Measurements from ENCODE around the gene LSR.
"Not testable (repeated sequence)": the region's sequence is repeated elsewhere in the genome, so short reads cannot be mapped to it uniquely, and the experiment has no call there.

LSR gene

DNA sequence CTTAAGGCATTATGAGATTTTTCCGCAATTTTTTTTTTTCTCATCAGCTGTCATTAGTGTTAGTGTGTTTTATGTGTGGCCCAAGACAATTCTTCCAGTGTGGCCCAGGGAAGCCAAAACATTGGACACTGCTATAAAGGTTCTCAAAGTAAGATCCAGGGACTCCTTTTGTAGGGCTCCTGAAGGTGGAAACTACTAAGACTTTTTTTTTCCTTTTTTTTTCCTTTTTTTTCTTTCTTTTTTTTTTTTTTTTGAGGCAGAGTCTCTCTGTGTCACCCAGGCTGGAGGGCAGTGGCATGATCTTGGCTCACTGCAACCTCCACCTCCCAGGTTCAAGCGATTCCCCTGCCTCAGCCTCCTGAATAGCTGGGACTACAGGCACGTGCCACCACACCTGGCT is 36.7 kb downstream of the LSR start:
- H3K9me3 ChIP-seq (ENCODE audit: control insufficient read depth in 5 of 5, low read length in 5 of 5); H3K4me3 ChIP-seq (ENCODE audit: low read depth in 1 of 5, low read length in 5 of 5); H3K36me3 ChIP-seq (ENCODE audit: control insufficient read depth in 5 of 5, insufficient read depth in 5 of 5, low read length in 5 of 5); H3K27ac ChIP-seq (ENCODE audit: low read depth, low read length); H3K9ac ChIP-seq (ENCODE audit: low read length in 5 of 5): not testable (repeated sequence)
- peaks cover 0 to 16% (median 4%) of the 10 kb centered on the region in 5 donors for H3K4me1 ChIP-seq (ENCODE audit: control insufficient read depth in 5 of 5, insufficient read depth in 5 of 5, low read length in 5 of 5)
- peaks cover 6 to 16% (median 7%) of the 10 kb centered on the region in 5 donors for H3K27me3 ChIP-seq (ENCODE audit: control insufficient read depth in 5 of 5, insufficient read depth in 4 of 5, low read length in 5 of 5)

DNA sequence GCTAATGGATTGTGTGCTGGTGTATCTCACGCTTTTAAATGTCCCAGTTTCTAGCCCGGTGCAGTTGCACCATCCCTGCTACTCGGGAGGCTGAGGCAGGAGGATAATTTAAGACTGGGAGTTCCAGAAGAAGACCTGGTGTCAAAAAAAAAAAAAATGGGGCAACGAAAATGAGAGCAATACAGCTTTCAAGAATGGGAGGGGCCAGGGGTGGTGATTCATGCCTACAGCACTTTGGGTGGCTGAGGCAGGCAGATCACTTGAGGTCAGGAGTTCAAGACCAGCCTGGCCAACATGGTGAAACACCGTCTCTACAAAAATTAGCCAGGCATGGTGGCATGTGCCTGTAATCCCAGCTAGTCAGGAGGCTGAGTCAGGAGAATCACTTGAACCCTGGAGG is 37.3 kb downstream of the LSR start:
- Histone ChIP-seq H3K4me1 (ENCODE audit: control insufficient read depth in 5 of 5, insufficient read depth in 5 of 5, low read length in 5 of 5) (peaks cover 0 to 16% (median 4%) of the 10 kb centered on the region in 5 donors), H3K27me3 (ENCODE audit: control insufficient read depth in 5 of 5, insufficient read depth in 4 of 5, low read length in 5 of 5) (peaks cover 4 to 17% (median 9%) of the 10 kb centered on the region in 5 donors)
- not testable (repeated sequence) for H3K9me3 ChIP-seq (ENCODE audit: control insufficient read depth in 5 of 5, low read length in 5 of 5); H3K4me3 ChIP-seq (ENCODE audit: low read depth in 1 of 5, low read length in 5 of 5); H3K27ac ChIP-seq (ENCODE audit: low read depth, low read length); H3K9ac ChIP-seq (ENCODE audit: low read length in 5 of 5); H3K36me3 ChIP-seq (ENCODE audit: control insufficient read depth in 5 of 5, insufficient read depth in 5 of 5, low read length in 5 of 5)

DNA sequence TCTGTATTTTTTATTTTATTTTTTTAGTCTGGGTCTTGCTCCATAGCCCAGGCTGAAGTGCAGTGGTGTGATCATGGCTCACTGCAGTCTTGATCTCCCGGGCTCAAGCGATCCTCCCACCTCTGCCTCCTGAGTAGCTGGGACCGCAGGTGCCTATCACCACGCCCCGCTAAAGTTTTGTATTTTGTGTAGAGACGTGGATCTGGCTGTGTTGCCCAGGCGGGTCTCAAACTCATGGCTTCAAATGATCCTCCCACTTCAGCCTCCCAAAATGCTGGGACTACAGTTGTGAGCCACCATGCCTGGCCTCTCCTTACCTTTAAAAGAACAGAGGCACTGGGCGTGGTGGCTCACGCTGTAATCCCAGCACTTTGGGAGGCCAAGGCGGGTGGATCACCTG is 38.9 kb downstream of the LSR start:
- Histone ChIP-seq H3K27me3 (ENCODE audit: control insufficient read depth in 5 of 5, insufficient read depth in 4 of 5, low read length in 5 of 5) (peaks cover 3 to 20% (median 17%) of the 10 kb centered on the region in 5 donors), H3K9me3 (ENCODE audit: control insufficient read depth in 5 of 5, low read length in 5 of 5) (no peaks in the 10 kb centered on the region)

DNA sequence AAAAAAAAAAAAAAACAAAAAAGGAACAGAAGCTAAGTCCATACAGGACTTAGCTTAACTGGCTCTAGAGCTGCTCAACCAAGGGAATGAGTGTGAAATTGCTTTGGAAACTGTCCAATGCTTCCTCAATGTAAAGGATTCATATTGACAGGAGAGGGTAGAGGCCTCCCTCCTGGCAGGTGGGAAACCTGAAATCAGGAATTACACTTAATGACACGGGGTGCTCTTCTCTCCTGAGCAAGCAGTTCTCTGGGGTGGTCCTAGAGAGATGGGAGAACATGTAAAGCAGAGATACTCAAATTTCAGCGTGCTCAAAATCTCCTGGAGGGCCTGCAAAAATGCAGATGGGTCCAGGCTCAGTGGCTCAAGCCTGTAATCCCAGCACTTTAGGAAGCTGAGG is 39.5 kb downstream of the LSR start:
- H3K27ac ChIP-seq (ENCODE audit: low read depth, low read length): no peak overlapping the region
- H3K4me1 ChIP-seq (ENCODE audit: control insufficient read depth in 5 of 5, insufficient read depth in 5 of 5, low read length in 5 of 5): peaks cover 0 to 5% (median 0%) of the 10 kb centered on the region in 5 donors

More for the DNA sequence above, 38.9 kb downstream of the LSR start:
- peaks cover 0 to 6% (median 0%) of the 10 kb centered on the region in 5 donors for H3K4me1 ChIP-seq (ENCODE audit: control insufficient read depth in 5 of 5, insufficient read depth in 5 of 5, low read length in 5 of 5)
- no peak overlapping the region for H3K27ac ChIP-seq (ENCODE audit: low read depth, low read length)
- H3K4me3 ChIP-seq (ENCODE audit: low read depth in 1 of 5, low read length in 5 of 5): no peak overlapping the region
- H3K36me3 ChIP-seq (ENCODE audit: control insufficient read depth in 5 of 5, insufficient read depth in 5 of 5, low read length in 5 of 5): no peaks in the 10 kb centered on the region
- no peak overlapping the region for H3K9ac ChIP-seq (ENCODE audit: low read length in 5 of 5)

DNA sequence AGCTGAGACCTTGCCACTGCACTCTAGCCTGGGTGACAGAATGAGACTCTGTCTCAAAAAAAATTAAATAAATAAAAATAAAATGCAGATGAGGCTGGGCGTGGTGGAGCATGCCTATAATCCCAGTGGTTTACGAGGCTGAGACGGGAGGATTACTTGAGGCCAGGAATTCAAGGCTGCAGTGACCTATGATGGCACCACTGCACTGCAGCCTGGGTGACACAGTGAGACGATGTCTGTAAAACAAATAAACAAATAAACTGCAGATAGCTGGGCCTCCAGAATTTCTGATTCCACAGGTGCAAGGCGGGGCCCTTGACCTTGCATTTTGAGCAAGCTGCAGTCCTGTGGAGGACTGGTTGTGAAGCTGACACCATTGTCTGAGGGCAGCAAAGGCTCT is 40.1 kb downstream of the LSR start:
- Histone ChIP-seq H3K36me3 (ENCODE audit: control insufficient read depth in 5 of 5, insufficient read depth in 5 of 5, low read length in 5 of 5) (no peaks in the 10 kb centered on the region), H3K27ac (ENCODE audit: low read depth, low read length) (no peak overlapping the region), H3K27me3 (ENCODE audit: control insufficient read depth in 5 of 5, insufficient read depth in 4 of 5, low read length in 5 of 5) (peaks cover 10 to 27% (median 23%) of the 10 kb centered on the region in 5 donors), H3K9me3 (ENCODE audit: control insufficient read depth in 5 of 5, low read length in 5 of 5) (no peaks in the 10 kb centered on the region), H3K4me1 (ENCODE audit: control insufficient read depth in 5 of 5, insufficient read depth in 5 of 5, low read length in 5 of 5) (peaks cover 0 to 5% (median 0%) of the 10 kb centered on the region in 5 donors), H3K9ac (ENCODE audit: low read length in 5 of 5) (no peak overlapping the region), H3K4me3 (ENCODE audit: low read depth in 1 of 5, low read length in 5 of 5) (no peak overlapping the region)

More for the DNA sequence above, 39.5 kb downstream of the LSR start:
- H3K9me3 ChIP-seq (ENCODE audit: control insufficient read depth in 5 of 5, low read length in 5 of 5): no peaks in the 10 kb centered on the region
- no peak overlapping the region for H3K4me3 ChIP-seq (ENCODE audit: low read depth in 1 of 5, low read length in 5 of 5)
- no peaks in the 10 kb centered on the region for H3K36me3 ChIP-seq (ENCODE audit: control insufficient read depth in 5 of 5, insufficient read depth in 5 of 5, low read length in 5 of 5)
- peaks cover 7 to 23% (median 19%) of the 10 kb centered on the region in 5 donors for H3K27me3 ChIP-seq (ENCODE audit: control insufficient read depth in 5 of 5, insufficient read depth in 4 of 5, low read length in 5 of 5)
- H3K9ac ChIP-seq (ENCODE audit: low read length in 5 of 5): no peak overlapping the region

DNA sequence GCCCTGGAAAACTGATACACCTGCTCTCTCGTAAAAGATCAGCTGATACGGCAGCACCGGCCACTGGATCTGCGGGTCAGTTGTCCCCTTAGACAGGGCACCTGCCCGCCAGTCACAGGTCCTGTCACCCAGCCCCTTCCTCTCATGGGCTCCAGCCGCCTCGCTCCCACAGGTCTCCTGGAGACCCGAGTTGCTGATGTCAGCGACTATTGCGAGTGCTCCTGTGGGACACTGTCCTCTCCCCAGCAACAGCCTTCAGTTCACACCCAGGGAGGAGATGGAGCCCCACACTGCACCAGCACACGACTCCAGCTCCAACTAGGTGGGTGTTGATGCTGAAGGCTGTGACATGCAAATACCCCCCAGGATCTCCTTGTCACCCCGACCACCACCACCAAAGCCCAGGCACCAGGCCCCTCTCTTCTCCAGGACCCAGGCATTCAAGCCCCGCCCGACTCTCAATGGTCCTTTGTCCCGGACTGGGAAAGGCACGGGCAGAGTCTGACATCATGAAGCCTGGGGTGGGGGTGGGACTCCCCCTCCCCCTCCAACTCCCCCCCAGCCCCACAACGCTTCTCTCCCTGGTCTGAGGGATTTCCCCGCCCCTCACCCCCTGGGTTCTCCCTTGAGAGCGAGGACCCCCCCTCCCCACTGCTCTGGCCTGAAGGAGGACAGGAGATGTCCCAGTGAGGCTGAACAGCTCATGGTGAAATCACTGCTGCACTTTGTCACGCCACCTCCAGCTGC is 41.8 kb downstream of the LSR start:
- H3K4me3 ChIP-seq (ENCODE audit: low read depth in 1 of 5, low read length in 5 of 5): no peak overlapping the region
- H3K27ac ChIP-seq (ENCODE audit: low read depth, low read length): no peak overlapping the region
- no peaks in the 10 kb centered on the region for H3K36me3 ChIP-seq (ENCODE audit: control insufficient read depth in 5 of 5, insufficient read depth in 5 of 5, low read length in 5 of 5)
- no peak overlapping the region for H3K9ac ChIP-seq (ENCODE audit: low read length in 5 of 5)
- H3K9me3 ChIP-seq (ENCODE audit: control insufficient read depth in 5 of 5, low read length in 5 of 5): no peaks in the 10 kb centered on the region
- peaks cover 0 to 3% (median 0%) of the 10 kb centered on the region in 5 donors for H3K4me1 ChIP-seq (ENCODE audit: control insufficient read depth in 5 of 5, insufficient read depth in 5 of 5, low read length in 5 of 5)
- peaks cover 10 to 39% (median 29%) of the 10 kb centered on the region in 5 donors for H3K27me3 ChIP-seq (ENCODE audit: control insufficient read depth in 5 of 5, insufficient read depth in 4 of 5, low read length in 5 of 5)

DNA sequence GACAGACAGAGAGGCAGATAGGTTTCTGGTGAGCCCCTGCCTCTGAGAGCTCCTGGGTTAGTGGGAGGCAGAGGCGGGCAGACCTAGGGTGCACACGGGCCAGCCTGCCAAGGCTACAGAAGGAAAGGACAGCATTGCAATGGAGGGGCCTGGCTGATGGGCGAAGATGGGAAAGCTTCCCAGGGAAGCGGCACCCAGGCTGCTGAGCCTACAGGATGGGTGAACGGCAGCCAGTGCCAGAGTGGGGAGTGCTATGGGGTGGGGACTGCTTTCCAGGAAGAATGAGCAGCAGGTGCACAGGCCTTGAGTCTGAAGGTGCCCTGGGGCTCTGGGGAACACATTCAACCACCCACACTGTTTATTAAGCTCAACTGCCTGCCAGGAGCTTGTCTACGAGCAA is 42.5 kb downstream of the LSR start:
- Histone ChIP-seq H3K9me3 (ENCODE audit: control insufficient read depth in 5 of 5, low read length in 5 of 5) (no peaks in the 10 kb centered on the region), H3K27ac (ENCODE audit: low read depth, low read length) (no peak overlapping the region), H3K36me3 (ENCODE audit: control insufficient read depth in 5 of 5, insufficient read depth in 5 of 5, low read length in 5 of 5) (no peaks in the 10 kb centered on the region), H3K4me1 (ENCODE audit: control insufficient read depth in 5 of 5, insufficient read depth in 5 of 5, low read length in 5 of 5) (peaks cover 0 to 3% (median 0%) of the 10 kb centered on the region in 5 donors), H3K9ac (ENCODE audit: low read length in 5 of 5) (no peak overlapping the region), H3K4me3 (ENCODE audit: low read depth in 1 of 5, low read length in 5 of 5) (no peak overlapping the region), H3K27me3 (ENCODE audit: control insufficient read depth in 5 of 5, insufficient read depth in 4 of 5, low read length in 5 of 5) (peaks cover 10 to 45% (median 33%) of the 10 kb centered on the region in 5 donors)

DNA sequence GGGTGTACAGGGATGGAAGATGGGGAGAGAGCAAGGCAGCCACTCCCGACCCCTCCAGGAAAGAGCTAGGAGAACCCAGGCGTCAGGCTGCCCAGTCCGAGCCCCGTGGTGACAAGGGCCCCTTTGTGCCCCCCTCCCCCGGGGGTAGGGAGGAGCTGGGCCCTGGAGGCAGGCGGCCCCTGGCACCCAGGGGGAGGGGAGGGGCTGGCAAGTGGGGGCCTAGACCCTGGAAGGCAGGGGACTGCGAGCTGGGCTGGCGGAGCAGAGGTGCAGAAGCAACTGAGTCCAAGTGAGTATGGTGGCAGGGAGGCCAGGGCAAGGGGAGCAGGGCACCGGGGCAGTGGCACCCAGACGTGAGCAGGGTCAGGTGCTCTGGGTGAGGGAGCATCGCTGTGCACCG is 43.1 kb downstream of the LSR start, which contains the start of gene MAG:
Gene MAG (plus strand): TSS at position 246 of the 400 bp plus-strand sequence. CDS start 3,248 bp downstream, outside the sequence.
- Histone ChIP-seq H3K27me3 (ENCODE audit: control insufficient read depth in 5 of 5, insufficient read depth in 4 of 5, low read length in 5 of 5) (peaks cover 10 to 45% (median 33%) of the 10 kb centered on the region in 5 donors), H3K4me1 (ENCODE audit: control insufficient read depth in 5 of 5, insufficient read depth in 5 of 5, low read length in 5 of 5) (peaks cover 0 to 3% (median 0%) of the 10 kb centered on the region in 5 donors), H3K27ac (ENCODE audit: low read depth, low read length) (no peak within 1 kb of the TSS), H3K9ac (ENCODE audit: low read length in 5 of 5) (no peak within 1 kb of the TSS), H3K9me3 (ENCODE audit: control insufficient read depth in 5 of 5, low read length in 5 of 5) (no peaks in the 10 kb centered on the region), H3K36me3 (ENCODE audit: control insufficient read depth in 5 of 5, insufficient read depth in 5 of 5, low read length in 5 of 5) (no peaks in the 10 kb centered on the region), H3K4me3 (ENCODE audit: low read depth in 1 of 5, low read length in 5 of 5) (no peak within 1 kb of the TSS)

DNA sequence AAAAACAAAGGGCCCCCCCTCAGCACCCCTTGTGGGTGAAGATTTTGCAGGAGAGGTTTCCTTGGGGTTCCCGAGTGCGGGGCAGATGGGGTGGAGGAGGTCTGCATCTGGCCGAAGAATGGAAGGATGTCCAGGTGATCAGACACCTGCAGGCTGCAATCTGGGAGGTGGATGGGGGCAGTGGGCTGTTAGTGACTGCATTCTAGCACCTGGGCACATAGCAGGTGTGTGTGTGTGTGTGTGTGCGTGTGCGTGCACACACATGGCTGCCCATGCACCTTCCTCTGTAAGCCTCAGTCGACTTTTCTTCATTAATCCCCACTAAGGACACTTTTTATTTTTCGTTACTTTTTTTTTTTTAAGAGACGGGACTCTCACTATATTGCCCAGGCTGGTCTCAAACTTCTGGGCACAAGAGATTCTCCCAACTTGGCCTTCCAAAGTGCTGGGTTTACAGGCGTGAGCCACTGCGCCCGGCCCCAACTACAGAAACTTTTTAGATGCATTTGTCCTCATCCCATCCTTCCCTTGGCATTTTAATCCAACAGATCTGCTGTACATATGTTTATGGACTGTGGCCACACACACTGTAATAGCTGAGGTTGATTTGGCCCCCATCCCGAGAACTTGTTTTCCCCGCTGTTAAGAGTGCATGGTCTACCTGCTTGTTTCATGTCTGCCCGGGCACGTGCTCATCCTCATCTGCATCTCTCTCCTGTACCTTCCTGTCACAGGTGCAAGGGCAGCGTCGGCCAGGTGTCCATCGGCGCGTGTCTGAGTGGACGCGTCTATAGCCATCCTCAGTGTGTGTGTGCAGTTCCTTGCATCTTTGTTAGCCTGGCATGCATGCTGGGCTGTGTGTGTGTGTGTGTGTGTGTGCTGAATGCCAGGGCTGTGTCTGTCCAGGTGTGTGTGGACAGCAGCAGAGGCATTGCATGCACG is 43.9 kb downstream of the LSR start:
- Histone ChIP-seq H3K27me3 (ENCODE audit: control insufficient read depth in 5 of 5, insufficient read depth in 4 of 5, low read length in 5 of 5) (peaks cover 10 to 47% (median 37%) of the 10 kb centered on the region in 5 donors), H3K27ac (ENCODE audit: low read depth, low read length) (no peak overlapping the region), H3K9me3 (ENCODE audit: control insufficient read depth in 5 of 5, low read length in 5 of 5) (no peaks in the 10 kb centered on the region), H3K4me1 (ENCODE audit: control insufficient read depth in 5 of 5, insufficient read depth in 5 of 5, low read length in 5 of 5) (peaks cover 0 to 3% (median 0%) of the 10 kb centered on the region in 5 donors), H3K4me3 (ENCODE audit: low read depth in 1 of 5, low read length in 5 of 5) (no peak overlapping the region), H3K36me3 (ENCODE audit: control insufficient read depth in 5 of 5, insufficient read depth in 5 of 5, low read length in 5 of 5) (no peaks in the 10 kb centered on the region), H3K9ac (ENCODE audit: low read length in 5 of 5) (no peak overlapping the region)

DNA sequence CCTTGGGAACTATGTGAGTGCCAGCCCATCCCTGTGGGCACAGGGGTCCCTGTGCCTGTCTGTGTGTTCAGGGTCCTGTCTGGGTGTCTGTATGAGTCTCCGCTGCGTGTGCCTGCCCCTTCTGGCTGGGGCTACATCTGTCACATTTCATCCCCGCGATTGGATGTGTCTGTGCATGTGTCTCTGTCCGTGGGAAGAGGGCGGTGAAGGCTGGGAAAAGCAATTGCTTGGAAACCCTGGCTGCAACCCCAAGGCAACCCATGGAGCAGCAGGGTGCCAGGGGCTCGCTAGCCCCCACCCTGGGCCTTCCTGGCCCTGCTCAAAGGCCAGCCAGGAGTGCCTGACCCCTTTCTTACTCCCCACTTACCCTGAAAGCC is 44.5 kb downstream of the LSR start:
- Histone ChIP-seq H3K9ac (ENCODE audit: low read length in 5 of 5) (no peak overlapping the region), H3K4me3 (ENCODE audit: low read depth in 1 of 5, low read length in 5 of 5) (no peak overlapping the region), H3K27ac (ENCODE audit: low read depth, low read length) (no peak overlapping the region), H3K4me1 (ENCODE audit: control insufficient read depth in 5 of 5, insufficient read depth in 5 of 5, low read length in 5 of 5) (peaks cover 0 to 3% (median 0%) of the 10 kb centered on the region in 5 donors), H3K36me3 (ENCODE audit: control insufficient read depth in 5 of 5, insufficient read depth in 5 of 5, low read length in 5 of 5) (no peaks in the 10 kb centered on the region), H3K27me3 (ENCODE audit: control insufficient read depth in 5 of 5, insufficient read depth in 4 of 5, low read length in 5 of 5) (peaks cover 10 to 47% (median 43%) of the 10 kb centered on the region in 5 donors), H3K9me3 (ENCODE audit: control insufficient read depth in 5 of 5, low read length in 5 of 5) (no peaks in the 10 kb centered on the region)

Measured in subcutaneous abdominal adipose tissue (tissue), 5 donors.